HCT116 (cell line): ENCODE results near the gene DMRT3. TPM values are rescaled to one million over a fixed set of nuclear protein-coding genes. Genes with fewer than 3 reads are reported as not detected.

Experiments
- ATAC-seq: fragments of 200-7000 bp; cut with Tn5 transposase; 2 replicates; pipeline ENCODE4 v1.9.1; 2020; ENCODE audit warnings: mild to moderate bottlenecking, moderate library complexity
- BruUV-seq: library from RNA; stranded (reverse); fragments of 400-500 nt; replicated peaks from 2 replicates; lab custom pipeline; 2021; lab: Mats Ljungman, UMichigan
- CTCF ChIA-PET: fragments of 300-600 bp; sonication (Branson Sonifier 250); formaldehyde crosslinking; loops from one replicate; lab custom pipeline; 2021; ENCODE audit warnings: antibody characterized with exemption; lab: Charles Lee
- POLR2A ChIA-PET: fragments of 300-600, 350-600 bp; sonication (Branson Sonifier 250); formaldehyde crosslinking; loops from one replicate; lab custom pipeline; 2021; ENCODE audit warnings: antibody characterized with exemption; lab: Charles Lee
- RAD21 ChIA-PET, 2 experiments: fragments of 300-600 bp; sonication (Branson Sonifier 250); formaldehyde crosslinking; loops; one replicate each; lab custom pipeline; 2023; ENCODE audit warnings: low total read pairs in 2 of 2; ENCODE audit not compliant: uncharacterized antibody in 2 of 2, unreplicated experiment in 2 of 2, low non-redundant PET in 1 of 2; lab: Charles Lee
- DNase-seq: peaks from one replicate; pipeline ENCODE4 v3.0.0-alpha.2; 2010; ENCODE audit warnings: low read depth, low spot score
- H2AFZ ChIP-seq: fragments of 200-600 bp; shearing (Covaris generic), sonication (generic); 2 replicates; pipeline ENCODE4 v1.6.1; 2017; ENCODE audit warnings: low read depth, mixed run types, mixed read lengths, antibody characterized with exemption, low read length; ENCODE audit not compliant: poor library complexity, severe bottlenecking
- H3K27ac ChIP-seq: 2 replicates; pipeline ENCODE4 v1.5.1; 2012; ENCODE audit warnings: low read depth, low read length
- H3K27me3 ChIP-seq: fragments of 200-600 bp; sonication (generic); 2 replicates; pipeline ENCODE4 v1.6.1; 2016; ENCODE audit warnings: mixed run types, low read length, mixed read lengths; ENCODE audit not compliant: insufficient read depth
- H3K36me3 ChIP-seq, 2 experiments: fragments of 200-500 bp in 1 of 2; fragments of 200-600 bp in 1 of 2; sonication (Bioruptor generic) in 1 of 2; sonication (generic) in 1 of 2; 2 replicates each; pipeline versions ENCODE4 v1.5.1 to v1.6.1; 2014 to 2016; ENCODE audit warnings: low read length in 2 of 2, inconsistent platforms in 1 of 2, mixed read lengths in 1 of 2, mixed run types in 1 of 2; ENCODE audit not compliant: insufficient read depth in 2 of 2, control insufficient read depth in 1 of 2
- H3K4me1 ChIP-seq, 2 experiments: fragments of 200-600 bp in 1 of 2; sonication (generic) in 1 of 2; 2 replicates each; pipeline versions ENCODE4 v1.5.1 to v1.6.1; 2012 to 2017; ENCODE audit warnings: low read length in 2 of 2, inconsistent platforms in 1 of 2, mild to moderate bottlenecking in 1 of 2, mixed read lengths in 1 of 2, mixed run types in 1 of 2, moderate library complexity in 1 of 2; ENCODE audit not compliant: insufficient read depth in 2 of 2, control insufficient read depth in 1 of 2
- H3K4me2 ChIP-seq: fragments of 200-600 bp; sonication (generic); 2 replicates; pipeline ENCODE4 v1.6.1; 2017; ENCODE audit warnings: mixed run types, low read length, mixed read lengths
- H3K4me3 ChIP-seq, 2 experiments: fragments of 200-600 bp in 1 of 2; sonication (generic) in 1 of 2; replicated peaks in 1 of 2; 2 replicates each; pipeline ENCODE4 v1.5.1; 2011 to 2016; ENCODE audit warnings: low read length in 2 of 2, control low read depth in 1 of 2, low read depth in 1 of 2, mild to moderate bottlenecking in 1 of 2, mixed read lengths in 1 of 2, mixed run types in 1 of 2
- H3K79me2 ChIP-seq: fragments of 200-600 bp; sonication (generic); 2 replicates; pipeline ENCODE4 v1.6.1; 2017; ENCODE audit warnings: mild to moderate bottlenecking, mixed run types, low read length, moderate library complexity, mixed read lengths; ENCODE audit not compliant: insufficient read depth
- H3K9ac ChIP-seq: fragments of 200-600 bp; sonication (generic); 2 replicates; pipeline ENCODE4 v1.6.1; 2016; ENCODE audit warnings: low read length, mixed read lengths
- H3K9me2 ChIP-seq: fragments of 200-600 bp; sonication (generic), shearing (Covaris generic); 2 replicates; pipeline ENCODE4 v1.6.1; 2017; ENCODE audit warnings: mixed run types, mild to moderate bottlenecking, moderate library complexity; ENCODE audit not compliant: insufficient read depth
- H3K9me3 ChIP-seq, 2 experiments: fragments of 200-500 bp in 1 of 2; fragments of 200-600 bp in 1 of 2; sonication (Bioruptor generic) in 1 of 2; sonication (generic) in 1 of 2; 2 replicates each; pipeline ENCODE4 v1.6.1; 2014 to 2017; ENCODE audit warnings: low read length in 2 of 2, mixed read lengths in 2 of 2, inconsistent platforms in 1 of 2, low read depth in 1 of 2, mild to moderate bottlenecking in 1 of 2, mixed run types in 1 of 2, moderate library complexity in 1 of 2; ENCODE audit not compliant: control insufficient read depth in 1 of 2, insufficient read depth in 1 of 2
- H4K20me1 ChIP-seq: fragments of 200-600 bp; sonication (generic), shearing (Covaris generic); 2 replicates; pipeline ENCODE4 v1.6.1; 2017; ENCODE audit warnings: mixed run types, mild to moderate bottlenecking, moderate library complexity; ENCODE audit not compliant: insufficient read depth
- CBX3 ChIP-seq: IDR thresholded peaks from 2 replicates; pipeline ENCODE4 v1.6.1; 2012; ENCODE audit warnings: low read depth
- CEBPB ChIP-seq: IDR thresholded peaks from 2 replicates; pipeline ENCODE4 v1.6.1; 2012; ENCODE audit warnings: low read depth
- EGR1 ChIP-seq: IDR thresholded peaks from 2 replicates; pipeline ENCODE4 v1.6.1; 2012; ENCODE audit warnings: low read depth
- ELF1 ChIP-seq: IDR thresholded peaks from 2 replicates; pipeline ENCODE4 v1.6.1; 2012; ENCODE audit warnings: low read depth, borderline replicate concordance
- EZH2 ChIP-seq: fragments of 200-600 bp; sonication (generic); IDR thresholded peaks from 2 replicates; pipeline ENCODE4 v1.6.1; 2017; ENCODE audit warnings: antibody characterized with exemption, mixed run types
- EZH2phosphoT487 ChIP-seq: fragments of 200-600 bp; IDR thresholded peaks from 2 replicates; pipeline ENCODE4 v1.6.1; 2018; ENCODE audit warnings: antibody characterized with exemption, borderline replicate concordance
- FOSL1 ChIP-seq: IDR thresholded peaks from 2 replicates; pipeline ENCODE4 v1.6.1; 2012; ENCODE audit warnings: low read depth
- RAD21 ChIP-seq: IDR thresholded peaks from 2 replicates; pipeline ENCODE4 v1.6.1; 2012; ENCODE audit warnings: low read depth, mild to moderate bottlenecking
- SIN3A ChIP-seq: IDR thresholded peaks from 2 replicates; pipeline ENCODE4 v1.6.1; 2012; ENCODE audit warnings: low read depth
- SP1 ChIP-seq: IDR thresholded peaks from 2 replicates; pipeline ENCODE4 v1.6.1; 2012; ENCODE audit warnings: low read depth
- SRF ChIP-seq: IDR thresholded peaks from 2 replicates; pipeline ENCODE4 v1.6.1; 2012; ENCODE audit warnings: low read depth
- TCF7L2 ChIP-seq: IDR thresholded peaks from 2 replicates; pipeline ENCODE4 v1.7.0; 2011; ENCODE audit warnings: borderline replicate concordance, inconsistent platforms; ENCODE audit not compliant: insufficient read depth, insufficient read length; ENCODE audit errors: extremely low read depth
- YY1 ChIP-seq: IDR thresholded peaks from 2 replicates; pipeline ENCODE4 v1.6.1; 2011; ENCODE audit warnings: low read length, low read depth, moderate library complexity, mild to moderate bottlenecking; ENCODE audit not compliant: insufficient replicate concordance; ENCODE audit errors: extremely low read depth
- ZFX ChIP-seq: fragments of 450-650 bp; IDR thresholded peaks from 2 replicates; pipeline ENCODE4 v1.6.1; 2017
- intact Hi-C: fragments of 100-400 bp; cut with micrococcal nuclease; formaldehyde crosslinking; loops from 2 replicates; pipeline ENCODE4 v1.10.0; 2022
- total RNA-seq: library from RNA; stranded (reverse); gene quantifications from one replicate; pipeline ENCODE4 v1.2.1, GENCODE V29; 2021; ENCODE audit not compliant: unreplicated experiment
- TF ChIP-seq, protein P1 (sequence below): IDR thresholded peaks from 2 replicates; pipeline ENCODE4 v1.6.1; 2012; ENCODE audit warnings: low read depth
- TF ChIP-seq, protein P2 (sequence below): IDR thresholded peaks from 2 replicates; pipeline ENCODE4 v1.6.1; 2012

The DMRT3 gene
- total RNA-seq, 1 experiment from 2014 or later = not detected

GRCh38 chr9:979983-980382, 3.5 kb downstream of the DMRT3 start:
- Histone ChIP-seq H3K4me1 (no peaks in the 10 kb centered on the region), H3K79me2 (no peaks in the 10 kb centered on the region), H3K4me2 (no peak overlapping the region), H3K27ac (no peak overlapping the region), H3K9me2 (no peaks in the 10 kb centered on the region), H3K27me3 (no peaks in the 10 kb centered on the region; the same call in 1 of the 2 replicates), H3K9ac (no peak overlapping the region), H3K36me3 (no peaks in the 10 kb centered on the region), H3K9me3 (no peaks in the 10 kb centered on the region), H2AFZ (no peak overlapping the region), H3K4me3 (no peak overlapping the region), H4K20me1 (no peaks in the 10 kb centered on the region)
- CTCF ChIA-PET = no interaction called here
- no TSS peak for BruUV-seq
- POLR2A ChIA-PET = no interaction called here
- TF ChIP-seq, protein P1, sequence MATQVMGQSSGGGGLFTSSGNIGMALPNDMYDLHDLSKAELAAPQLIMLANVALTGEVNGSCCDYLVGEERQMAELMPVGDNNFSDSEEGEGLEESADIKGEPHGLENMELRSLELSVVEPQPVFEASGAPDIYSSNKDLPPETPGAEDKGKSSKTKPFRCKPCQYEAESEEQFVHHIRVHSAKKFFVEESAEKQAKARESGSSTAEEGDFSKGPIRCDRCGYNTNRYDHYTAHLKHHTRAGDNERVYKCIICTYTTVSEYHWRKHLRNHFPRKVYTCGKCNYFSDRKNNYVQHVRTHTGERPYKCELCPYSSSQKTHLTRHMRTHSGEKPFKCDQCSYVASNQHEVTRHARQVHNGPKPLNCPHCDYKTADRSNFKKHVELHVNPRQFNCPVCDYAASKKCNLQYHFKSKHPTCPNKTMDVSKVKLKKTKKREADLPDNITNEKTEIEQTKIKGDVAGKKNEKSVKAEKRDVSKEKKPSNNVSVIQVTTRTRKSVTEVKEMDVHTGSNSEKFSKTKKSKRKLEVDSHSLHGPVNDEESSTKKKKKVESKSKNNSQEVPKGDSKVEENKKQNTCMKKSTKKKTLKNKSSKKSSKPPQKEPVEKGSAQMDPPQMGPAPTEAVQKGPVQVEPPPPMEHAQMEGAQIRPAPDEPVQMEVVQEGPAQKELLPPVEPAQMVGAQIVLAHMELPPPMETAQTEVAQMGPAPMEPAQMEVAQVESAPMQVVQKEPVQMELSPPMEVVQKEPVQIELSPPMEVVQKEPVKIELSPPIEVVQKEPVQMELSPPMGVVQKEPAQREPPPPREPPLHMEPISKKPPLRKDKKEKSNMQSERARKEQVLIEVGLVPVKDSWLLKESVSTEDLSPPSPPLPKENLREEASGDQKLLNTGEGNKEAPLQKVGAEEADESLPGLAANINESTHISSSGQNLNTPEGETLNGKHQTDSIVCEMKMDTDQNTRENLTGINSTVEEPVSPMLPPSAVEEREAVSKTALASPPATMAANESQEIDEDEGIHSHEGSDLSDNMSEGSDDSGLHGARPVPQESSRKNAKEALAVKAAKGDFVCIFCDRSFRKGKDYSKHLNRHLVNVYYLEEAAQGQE = no peak
- TF ChIP-seq FOSL1 (no peak), SP1 (no peak), EZH2phosphoT487 (no peak), EZH2 (no peak), CEBPB (no peak), ZFX (no peak), EGR1 (no peak), SRF (no peak), SIN3A (no peak), YY1 (no peak), CBX3 (no peak), TCF7L2 (no peak), ELF1 (no peak), RAD21 (no peak)
- TF ChIP-seq, protein P2, sequence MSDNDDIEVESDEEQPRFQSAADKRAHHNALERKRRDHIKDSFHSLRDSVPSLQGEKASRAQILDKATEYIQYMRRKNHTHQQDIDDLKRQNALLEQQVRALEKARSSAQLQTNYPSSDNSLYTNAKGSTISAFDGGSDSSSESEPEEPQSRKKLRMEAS = no peak
- DNase-seq (no peak), ATAC-seq (no peak)
- RAD21 ChIA-PET = no interaction called here
- intact Hi-C loops = no loop called here
